DMS153 (cell line): ENCODE data around the gene PLA2G2E.
"Not testable (repeated sequence)": the region's sequence is repeated elsewhere in the genome, so short reads cannot be mapped to it uniquely, and the experiment has no call there.

Experiments
- DNase-seq: peaks from one replicate; lab custom pipeline; 2025; lab: John Stamatoyannopoulos, UW

Gene PLA2G2E

GRCh38 chr1:19882111-19883071, 41.0 kb downstream of the PLA2G2E start, which contains the start of gene OTUD3:
TSS of gene OTUD3 (plus strand) at chr1:19882395. CDS start at chr1:19882514, 119 bp downstream.
- peak; percentile 93 for DNase-seq

GRCh38 chr1:19880841-19881240, 42.6 kb downstream of the PLA2G2E start:
- not testable (repeated sequence) for DNase-seq

GRCh38 chr1:19879661-19880060, 43.8 kb downstream of the PLA2G2E start:
- no peak for DNase-seq

- DNase-seq, result no peak
Measured at GRCh38 chr1:19879227-19879626, 44.2 kb downstream of the PLA2G2E start.

GRCh38 chr1:19878637-19878985, 44.8 kb downstream of the PLA2G2E start:
- DNase-seq, result no peak

GRCh38 chr1:19877821-19878636, 45.4 kb downstream of the PLA2G2E start:
- no peak for DNase-seq

GRCh38 chr1:19877181-19877750, 46.2 kb downstream of the PLA2G2E start:
- DNase-seq, result no peak

GRCh38 chr1:19872190-19872589, 51.2 kb downstream of the PLA2G2E start:
- peak; percentile 94 for DNase-seq
